HepG2 (cell line): Measurements from ENCODE around the gene CCNYL1. TPM values are rescaled to one million over a fixed set of nuclear protein-coding genes. Genes with fewer than 3 reads are reported as not detected.
A peak's percentile ranks its signal among the peaks of the same experiment; 100 is the strongest.

Experiments used
- AGO2 ChIP-seq: fragments of 200-400 bp; formaldehyde crosslinking; optimal IDR thresholded peaks from 2 replicates; pipeline ENCODE3; 2017; ENCODE audit warnings: mild to moderate bottlenecking, low read depth, low read length, moderate library complexity
- CBFB ChIP-seq: sonication (generic); formaldehyde crosslinking; IDR thresholded peaks from 2 replicates; pipeline ENCODE4 v1.4.0; 2020; ENCODE audit warnings: missing genetic modification reagents
- GZF1 ChIP-seq: sonication (generic); formaldehyde crosslinking; IDR thresholded peaks from 2 replicates; pipeline ENCODE4 v1.5.1; 2020; ENCODE audit warnings: mild to moderate bottlenecking, missing genetic modification reagents
- HCFC1 ChIP-seq: fragments of 150-350 bp; IDR thresholded peaks from 2 replicates; pipeline ENCODE4 v1.6.1; 2014; ENCODE audit warnings: low read depth, low read length
- HHEX ChIP-seq: IDR thresholded peaks from 2 replicates; pipeline ENCODE4 v1.6.1; 2016; ENCODE audit warnings: control low read depth
- KLF6 ChIP-seq: IDR thresholded peaks from 2 replicates; pipeline ENCODE4 v1.8.0; 2016; ENCODE audit warnings: missing biosample characterization, missing genetic modification reagents
- MEIS1 ChIP-seq: sonication (generic); formaldehyde crosslinking; IDR thresholded peaks from 2 replicates; pipeline ENCODE4 v1.9.0; 2021; ENCODE audit warnings: mild to moderate bottlenecking, missing genetic modification reagents, moderate library complexity, borderline replicate concordance
- NCOA5 ChIP-seq: sonication (generic); formaldehyde crosslinking; IDR thresholded peaks from 2 replicates; pipeline ENCODE4 v1.4.0; 2020; ENCODE audit warnings: missing genetic modification reagents
- NFIC ChIP-seq: IDR thresholded peaks from 2 replicates; pipeline ENCODE4 v1.6.1; 2012; ENCODE audit warnings: mild to moderate bottlenecking, low read length, inconsistent platforms
- PRDM15 ChIP-seq: sonication (generic); formaldehyde crosslinking; IDR thresholded peaks from 2 replicates; pipeline ENCODE4 v1.4.0; 2020; ENCODE audit warnings: missing genetic modification reagents
- STAT5B ChIP-seq: sonication (generic); formaldehyde crosslinking; IDR thresholded peaks from 2 replicates; pipeline ENCODE4 v1.4.0; 2020; ENCODE audit warnings: missing genetic modification reagents
- ZFP82 ChIP-seq: sonication (generic); formaldehyde crosslinking; IDR thresholded peaks from 2 replicates; pipeline ENCODE4 v1.5.1; 2020; ENCODE audit warnings: mild to moderate bottlenecking, missing genetic modification reagents, borderline replicate concordance
- ZMAT3 ChIP-seq: sonication (generic); formaldehyde crosslinking; conservative IDR thresholded peaks from 2 replicates; pipeline ENCODE4 v1.7.0; 2021; ENCODE audit warnings: missing genetic modification reagents
- ZNF263 ChIP-seq: sonication (generic); formaldehyde crosslinking; IDR thresholded peaks from 2 replicates; pipeline ENCODE4 v1.4.0; 2020; ENCODE audit warnings: missing genetic modification reagents
- ZNF275 ChIP-seq: sonication (generic); formaldehyde crosslinking; IDR thresholded peaks from 2 replicates; pipeline ENCODE4 v1.8.0; 2022; ENCODE audit warnings: missing genetic modification reagents, mild to moderate bottlenecking, inconsistent platforms, borderline replicate concordance
- ZNF296 ChIP-seq: sonication (generic); formaldehyde crosslinking; conservative IDR thresholded peaks from 2 replicates; pipeline ENCODE4 v1.5.0; 2020; ENCODE audit warnings: mild to moderate bottlenecking, missing genetic modification reagents
- ZNF543 ChIP-seq: sonication (generic); formaldehyde crosslinking; IDR thresholded peaks from 2 replicates; pipeline ENCODE4 v1.4.0; 2020; ENCODE audit warnings: mild to moderate bottlenecking, missing genetic modification reagents
- ZNF616 ChIP-seq: sonication (generic); formaldehyde crosslinking; IDR thresholded peaks from 2 replicates; pipeline ENCODE4 v1.5.0; 2020; ENCODE audit warnings: low read depth, mild to moderate bottlenecking, missing genetic modification reagents
- ZNF639 ChIP-seq: conservative IDR thresholded peaks from 2 replicates; pipeline ENCODE4 v1.6.1; 2018; ENCODE audit warnings: missing genetic modification reagents
- ZNF777 ChIP-seq: sonication (generic); formaldehyde crosslinking; IDR thresholded peaks from 2 replicates; pipeline ENCODE4 v1.4.0; 2020; ENCODE audit warnings: missing genetic modification reagents
- polyA plus RNA-seq, 8 experiments: library from polyadenylated mRNA; depleted of rRNA in 3 of 8; stranded (reverse) in 7 of 8; unstranded in 1 of 8; fragments of >200 nt; fragmentation: Illumina TruSeq in 4 of 8; extraction: Trizol in 4 of 8; gene quantifications; 2 replicates each; pipeline versions ENCODE4 v1.2.1 to v1.2.3, GENCODE V29; 2011 to 2016; ENCODE audit warnings: low read depth in 4 of 8, missing spikeins in 1 of 8, mixed read lengths in 1 of 8; ENCODE audit not compliant: insufficient read depth in 1 of 8
- total RNA-seq, 5 experiments: library from RNA; depleted of rRNA; stranded (reverse); fragments of >200 nt; fragmentation: Illumina TruSeq; extraction: Trizol; gene quantifications; 2 replicates each; pipeline ENCODE4 v1.2.3, GENCODE V29; 2016; ENCODE audit warnings: low read depth in 1 of 5
- TF ChIP-seq, protein P1 (sequence below): sonication (generic); formaldehyde crosslinking; IDR thresholded peaks from 2 replicates; pipeline ENCODE4 v1.4.0; 2020; ENCODE audit warnings: mild to moderate bottlenecking, missing genetic modification reagents
- TF ChIP-seq, protein P2 (sequence below): sonication (generic); formaldehyde crosslinking; IDR thresholded peaks from 2 replicates; pipeline ENCODE4 v1.5.0; 2020; ENCODE audit warnings: missing genetic modification reagents
- TF ChIP-seq, protein P3 (sequence below): sonication (generic); formaldehyde crosslinking; IDR thresholded peaks from 2 replicates; pipeline ENCODE4 v1.4.0; 2020; ENCODE audit warnings: mild to moderate bottlenecking, low read depth, missing genetic modification reagents

Gene CCNYL1
- total and polyA plus RNA-seq, 2 of the 13 experiments (the other 11 are each of a cell fraction or from before 2014, with no cell fraction given) = 12.5 to 16.2 TPM

DNA sequence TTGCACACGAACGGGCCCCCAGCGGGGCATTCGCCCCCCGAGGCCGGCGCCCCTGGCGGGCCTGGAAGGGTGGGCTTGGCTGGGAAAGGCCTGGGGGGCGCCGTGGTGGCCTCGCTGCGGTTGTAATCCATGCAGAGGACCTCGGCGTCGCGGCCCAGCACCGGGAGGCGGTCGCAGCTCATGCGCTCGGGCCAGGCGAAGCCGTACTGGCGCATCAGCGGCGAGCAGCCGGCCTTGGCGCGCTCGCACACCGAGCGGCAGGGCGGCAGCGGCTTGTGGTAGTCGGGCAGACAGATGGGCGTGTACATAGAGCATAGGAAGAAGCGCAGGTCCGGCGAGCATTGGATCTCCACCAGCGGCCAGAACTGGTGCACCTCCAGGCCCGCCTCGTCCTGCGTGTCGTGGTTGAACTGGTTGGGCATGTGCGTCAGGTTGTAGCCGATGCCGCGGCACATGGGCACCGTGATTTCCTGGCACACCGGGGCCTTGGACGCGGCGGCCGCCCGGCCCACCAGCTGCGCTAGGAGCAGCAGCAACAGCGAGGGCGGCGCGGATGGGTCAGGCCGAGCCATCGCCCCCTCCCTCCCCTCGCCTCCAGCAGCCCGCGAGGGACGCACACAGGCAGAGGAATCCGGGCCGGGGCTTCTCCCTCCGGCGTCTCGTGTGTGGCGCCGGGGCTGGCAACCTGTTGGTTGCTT, 56.9 kb downstream of the CCNYL1 start (continued):
- no peak for TF ChIP-seq ZNF275 (CRISPR knock-in tag)
- no peak; the same call in 1 of the 2 replicates for TF ChIP-seq ZNF616 (CRISPR knock-in tag)
- TF ChIP-seq ZNF639 = 0 out of 2 replicates have a peak, but pooled peaks have one; percentile 16
- peak; percentile 96 for TF ChIP-seq AGO2
- TF ChIP-seq CBFB (CRISPR knock-in tag) = 0 out of 2 replicates have a peak, but pooled peaks have one; percentile 11
- TF ChIP-seq ZFP82 (CRISPR knock-in tag) = peak; percentile 72; the same call in 1 of the 2 replicates
- no peak for TF ChIP-seq NCOA5 (CRISPR knock-in tag)
- TF ChIP-seq, protein P1, sequence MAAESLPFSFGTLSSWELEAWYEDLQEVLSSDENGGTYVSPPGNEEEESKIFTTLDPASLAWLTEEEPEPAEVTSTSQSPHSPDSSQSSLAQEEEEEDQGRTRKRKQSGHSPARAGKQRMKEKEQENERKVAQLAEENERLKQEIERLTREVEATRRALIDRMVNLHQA (CRISPR knock-in tag) = no peak
- TF ChIP-seq STAT5B (CRISPR knock-in tag) = no peak
- TF ChIP-seq ZNF263 (CRISPR knock-in tag) = 0 out of 2 replicates have a peak, but pooled peaks have one; percentile 9
- TF ChIP-seq, protein P2, sequence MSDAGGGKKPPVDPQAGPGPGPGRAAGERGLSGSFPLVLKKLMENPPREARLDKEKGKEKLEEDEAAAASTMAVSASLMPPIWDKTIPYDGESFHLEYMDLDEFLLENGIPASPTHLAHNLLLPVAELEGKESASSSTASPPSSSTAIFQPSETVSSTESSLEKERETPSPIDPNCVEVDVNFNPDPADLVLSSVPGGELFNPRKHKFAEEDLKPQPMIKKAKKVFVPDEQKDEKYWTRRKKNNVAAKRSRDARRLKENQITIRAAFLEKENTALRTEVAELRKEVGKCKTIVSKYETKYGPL (CRISPR knock-in tag) = peak; percentile 18; the same call in 1 of the 2 replicates
- no peak for TF ChIP-seq HCFC1
- TF ChIP-seq HHEX (CRISPR knock-in tag) = no peak
- peak; percentile 96 for TF ChIP-seq ZMAT3
- TF ChIP-seq ZNF543 = peak; percentile 27; the same call in 1 of the 2 replicates
- no peak for TF ChIP-seq NFIC
- peak; percentile 76 for TF ChIP-seq KLF6
- TF ChIP-seq, protein P3, sequence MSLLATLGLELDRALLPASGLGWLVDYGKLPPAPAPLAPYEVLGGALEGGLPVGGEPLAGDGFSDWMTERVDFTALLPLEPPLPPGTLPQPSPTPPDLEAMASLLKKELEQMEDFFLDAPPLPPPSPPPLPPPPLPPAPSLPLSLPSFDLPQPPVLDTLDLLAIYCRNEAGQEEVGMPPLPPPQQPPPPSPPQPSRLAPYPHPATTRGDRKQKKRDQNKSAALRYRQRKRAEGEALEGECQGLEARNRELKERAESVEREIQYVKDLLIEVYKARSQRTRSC (CRISPR knock-in tag) = peak; percentile 74; the same call in 1 of the 2 replicates
- TF ChIP-seq GZF1 (CRISPR knock-in tag) = 0 out of 2 replicates have a peak, but pooled peaks have one; percentile 29
- peak; percentile 30; the same call in 1 of the 2 replicates for TF ChIP-seq PRDM15
- TF ChIP-seq MEIS1 = no peak
- peak; percentile 61; the same call in 1 of the 2 replicates for TF ChIP-seq ZNF777
- no peak for TF ChIP-seq ZNF296 (CRISPR knock-in tag)
